Panc1 (cell line): ENCODE results near the gene DNAH6. TPM values are rescaled to one million over a fixed set of nuclear protein-coding genes. Genes with fewer than 3 reads are reported as not detected.

Experiments used
- ATAC-seq: fragments of 200-7000 bp; cut with Tn5 transposase; 2 replicates; pipeline ENCODE4 v1.9.1; 2020; ENCODE audit warnings: mild to moderate bottlenecking, moderate library complexity
- BruUV-seq: library from RNA; stranded (reverse); fragments of 400-500 nt; replicated peaks from 2 replicates; lab custom pipeline; 2021; lab: Mats Ljungman, UMichigan
- CTCF ChIA-PET: fragments of 300-600 bp; sonication (Branson Sonifier 250); formaldehyde crosslinking; loops from one replicate; lab custom pipeline; 2022; ENCODE audit warnings: antibody characterized with exemption; lab: Charles Lee
- POLR2A ChIA-PET: fragments of 300-600 bp; sonication (Branson Sonifier 250); formaldehyde crosslinking; loops from one replicate; lab custom pipeline; 2022; ENCODE audit warnings: antibody characterized with exemption; lab: Charles Lee
- DNase-seq: peaks from one replicate; pipeline ENCODE4 v3.0.0-alpha.2; 2010; ENCODE audit warnings: low read depth, low spot score
- H3K27ac ChIP-seq: 2 replicates; pipeline ENCODE4 v1.5.1; 2011; ENCODE audit warnings: mild to moderate bottlenecking, low read length, inconsistent platforms
- H3K27me3 ChIP-seq: fragments of 200-500 bp; sonication (Bioruptor generic); 2 replicates; pipeline ENCODE4 v1.6.0; 2014; ENCODE audit warnings: low read length, inconsistent platforms; ENCODE audit not compliant: control insufficient read depth, insufficient read depth
- H3K36me3 ChIP-seq: fragments of 200-500 bp; sonication (Bioruptor generic); 2 replicates; pipeline ENCODE4 v1.5.1; 2014; ENCODE audit warnings: inconsistent platforms, mild to moderate bottlenecking, low read length, moderate library complexity; ENCODE audit not compliant: control insufficient read depth, insufficient read depth
- H3K4me1 ChIP-seq: 2 replicates; pipeline ENCODE4 v1.5.1; 2011; ENCODE audit warnings: inconsistent platforms, mild to moderate bottlenecking, low read length, moderate library complexity; ENCODE audit not compliant: control insufficient read depth, insufficient read depth
- H3K4me3 ChIP-seq, 2 experiments: 2 replicates each; pipeline ENCODE4 v1.5.1; 2011 to 2012; ENCODE audit warnings: low read depth in 2 of 2, low read length in 2 of 2, mild to moderate bottlenecking in 2 of 2, inconsistent platforms in 1 of 2, moderate library complexity in 1 of 2
- H3K9me3 ChIP-seq: fragments of 200-500 bp; sonication (Bioruptor generic); 2 replicates; pipeline ENCODE4 v1.5.1; 2014; ENCODE audit warnings: low read depth, mild to moderate bottlenecking, inconsistent platforms, low read length, moderate library complexity; ENCODE audit not compliant: control insufficient read depth, insufficient read depth
- CTCF ChIP-seq: fragments of 450-650 bp; IDR thresholded peaks from 2 replicates; pipeline ENCODE4 v1.5.1; 2017; ENCODE audit warnings: mild to moderate bottlenecking
- POLR2AphosphoS5 ChIP-seq: IDR thresholded peaks from 2 replicates; pipeline ENCODE4 v1.6.1; 2012; ENCODE audit warnings: mild to moderate bottlenecking, low read depth, low read length, moderate library complexity
- REST ChIP-seq, 2 experiments: IDR thresholded peaks; 2 replicates each; pipeline ENCODE4 v1.6.1; 2011 to 2012; ENCODE audit warnings: low read depth in 2 of 2, control low read depth in 1 of 2, low read length in 1 of 2, mild to moderate bottlenecking in 1 of 2, moderate library complexity in 1 of 2; ENCODE audit not compliant: insufficient read depth in 1 of 2
- SIN3A ChIP-seq: IDR thresholded peaks from 2 replicates; pipeline ENCODE4 v1.6.1; 2012; ENCODE audit warnings: low read depth, mild to moderate bottlenecking, low read length, moderate library complexity, borderline replicate concordance; ENCODE audit not compliant: insufficient read depth
- TCF7L2 ChIP-seq: IDR thresholded peaks from 2 replicates; pipeline ENCODE4 v1.6.1; 2011; ENCODE audit warnings: mild to moderate bottlenecking, low read depth, low read length, inconsistent platforms
- in situ Hi-C: cut with HindIII; loops from 2 replicates; pipeline ENCODE4 v1.10.0; 2016; ENCODE audit warnings: low sequenced_read_pairs, low pct_unique_long_range_greater_than_20kb
- intact Hi-C: fragments of 100-400 bp; cut with micrococcal nuclease; formaldehyde crosslinking; loops from one replicate; pipeline ENCODE4 v1.10.0; 2022; ENCODE audit not compliant: unreplicated experiment
- total RNA-seq: library from RNA; stranded (reverse); gene quantifications from one replicate; pipeline ENCODE4 v1.2.1, GENCODE V29; 2021; ENCODE audit not compliant: unreplicated experiment

DNAH6 gene
- total RNA-seq, 1 experiment from 2014 or later = 0.26 TPM

- no TSS peak for BruUV-seq
- Histone ChIP-seq H3K4me3 (no peak overlapping the region), H3K27me3 (no peaks in the 10 kb centered on the region), H3K4me1 (no peaks in the 10 kb centered on the region), H3K9me3 (no peaks in the 10 kb centered on the region), H3K27ac (no peak overlapping the region), H3K36me3 (no peaks in the 10 kb centered on the region)
- CTCF ChIA-PET = no interaction called here
- in situ Hi-C loops (no loop called here), intact Hi-C loops (no loop called here)
- DNase-seq (no peak), ATAC-seq (no peak)
- TF ChIP-seq POLR2AphosphoS5 = no peak
- no peak for TF ChIP-seq TCF7L2
- TF ChIP-seq CTCF = no peak
- TF ChIP-seq SIN3A = no peak
- TF ChIP-seq REST (IDR thresholded peaks at IDR 0.05; ENCODE audit: insufficient read depth in 1 of 2, low read depth in 2 of 2, low read length in 1 of 2) = no peak
- POLR2A ChIA-PET = no interaction called here
These were observed 103.6 kb downstream of the DNAH6 start for GRCh38 chr2:84619794-84620371.

DNA sequence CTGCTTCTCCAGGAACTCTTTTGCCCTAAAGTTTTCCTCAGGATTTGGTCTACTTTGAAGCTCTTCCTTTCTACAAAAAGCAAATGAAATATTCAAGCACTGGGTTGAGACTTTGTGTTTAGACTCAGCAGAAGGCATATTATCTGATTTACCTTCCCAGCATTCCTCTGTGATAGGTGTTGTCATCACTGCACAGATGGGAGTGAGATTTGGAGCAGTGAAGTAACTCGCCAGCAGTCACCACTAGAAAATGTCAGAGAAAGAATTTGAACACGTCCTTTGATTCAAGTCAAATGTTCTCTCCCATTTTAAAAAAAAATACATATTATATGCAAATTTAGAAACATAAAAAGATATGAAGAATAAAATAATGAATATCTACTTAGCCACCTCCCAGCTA is 112.2 kb downstream of the DNAH6 start:
- POLR2A ChIA-PET = no interaction called here
- intact Hi-C loops = no loop called here
- CTCF ChIA-PET = interaction anchor here (0.6 kb wide), 1 partner anchor 234 kb away, joined by 3 read pairs; no protein-coding TSS in a partner anchor
- TF ChIP-seq POLR2AphosphoS5 (no peak), TCF7L2 (no peak), CTCF (no peak), SIN3A (no peak), REST (IDR thresholded peaks at IDR 0.05; ENCODE audit: insufficient read depth in 1 of 2, low read depth in 2 of 2, low read length in 1 of 2) (no peak)
- Histone ChIP-seq H3K36me3 (no peaks in the 10 kb centered on the region), H3K4me1 (no peaks in the 10 kb centered on the region), H3K27me3 (peaks cover 4% of the 10 kb centered on the region; the same call in 1 of the 2 replicates), H3K9me3 (no peaks in the 10 kb centered on the region), H3K4me3 (no peak overlapping the region), H3K27ac (no peak overlapping the region)
- DNase-seq = no peak
- in situ Hi-C loops = no loop called here
- no TSS peak for BruUV-seq
- ATAC-seq = no peak
